Activated CD4-positive, alpha-beta T cell treated with anti-CD3 and anti-CD28 coated beads, Interleukin-2, amount 10 ng/mL, durations not matched to agents 7 days and 5 days (primary cell): ENCODE data around the gene RNASEH2B. TPM values are rescaled to one million over a fixed set of nuclear protein-coding genes. Genes with fewer than 3 reads are reported as not detected.

Experiments used
- CTCF ChIA-PET: fragments of 350-600 bp; sonication (Branson Sonifier 250); formaldehyde crosslinking; loops from one replicate; lab custom pipeline; 2021; ENCODE audit warnings: antibody characterized with exemption; lab: Charles Lee
- POLR2A ChIA-PET: fragments of 350-600 bp; sonication (Branson Sonifier 250); formaldehyde crosslinking; loops from one replicate; lab custom pipeline; 2021; ENCODE audit warnings: antibody characterized with exemption; lab: Charles Lee
- DNase-seq: peaks from one replicate; pipeline ENCODE4 v3.0.0-alpha.2; 2020
- H3K27ac Mint-ChIP-seq: one replicate; pipeline ENCODE4 v1.8.0; 2021; ENCODE audit warnings: mild to moderate bottlenecking, moderate library complexity, mixed read lengths
- H3K27me3 Mint-ChIP-seq: one replicate; pipeline ENCODE4 v1.8.0; 2021; ENCODE audit warnings: mixed read lengths
- H3K36me3 Mint-ChIP-seq: one replicate; pipeline ENCODE4 v1.8.0; 2021; ENCODE audit warnings: low read depth, mixed read lengths
- H3K4me1 Mint-ChIP-seq: one replicate; pipeline ENCODE4 v1.8.0; 2021; ENCODE audit warnings: mixed read lengths
- H3K4me3 Mint-ChIP-seq: one replicate; pipeline ENCODE4 v1.8.0; 2021; ENCODE audit warnings: mild to moderate bottlenecking, moderate library complexity, mixed read lengths
- H3K9me3 Mint-ChIP-seq: one replicate; pipeline ENCODE4 v1.8.0; 2021; ENCODE audit warnings: mixed read lengths
- total RNA-seq, 2 experiments: library from RNA; stranded (reverse); gene quantifications; one replicate each; pipeline ENCODE4 v1.2.3, GENCODE V29; 2021

Gene RNASEH2B
- total RNA-seq, 2 experiments from 2014 or later, result 121 to 179 TPM

GRCh38 chr13:51004111-51004865, 94.7 kb downstream of the RNASEH2B start:
- no peak for DNase-seq
- CTCF ChIA-PET, result interaction anchor here (1.1 kb wide), 1 partner anchor 11 kb away, joined by 3 read pairs; no protein-coding TSS in a partner anchor
- H3K4me3 Mint-ChIP-seq, result no peak overlapping the region
- H3K4me1 Mint-ChIP-seq, result no peaks in the 10 kb centered on the region
- peaks cover 6% of the 10 kb centered on the region for H3K27me3 Mint-ChIP-seq
- H3K9me3 Mint-ChIP-seq, result no peaks in the 10 kb centered on the region
- no peaks in the 10 kb centered on the region for H3K36me3 Mint-ChIP-seq
- H3K27ac Mint-ChIP-seq, result no peak overlapping the region
- POLR2A ChIA-PET, result no interaction called here

- DNase-seq, result no peak
- Mint-ChIP-seq H3K4me1 (no peaks in the 10 kb centered on the region), H3K27ac (no peak overlapping the region), H3K4me3 (no peak overlapping the region), H3K27me3 (peaks cover 9% of the 10 kb centered on the region), H3K9me3 (no peaks in the 10 kb centered on the region), H3K36me3 (no peaks in the 10 kb centered on the region)
- ChIA-PET POLR2A (no interaction called here), CTCF (interaction anchor here (1.1 kb wide), 1 partner anchor 11 kb away, joined by 3 read pairs; no protein-coding TSS in a partner anchor)
Measured at GRCh38 chr13:51004918-51005460, 95.4 kb downstream of the RNASEH2B start.

- Mint-ChIP-seq H3K9me3 (no peaks in the 10 kb centered on the region), H3K4me3 (no peak overlapping the region), H3K4me1 (no peaks in the 10 kb centered on the region), H3K27ac (no peak overlapping the region), H3K27me3 (peaks cover 9% of the 10 kb centered on the region), H3K36me3 (no peaks in the 10 kb centered on the region)
- DNase-seq, result no peak
- ChIA-PET POLR2A (no interaction called here), CTCF (no interaction called here)
Measured at GRCh38 chr13:51005566-51005965, 96.0 kb downstream of the RNASEH2B start.

Other genes with a start within 250 kb of the RNASEH2B start
- not detected for gene DLEU7, start 66.1 kb upstream of the RNASEH2B start, total RNA-seq
- gene C13orf42, start 201.5 kb downstream of the RNASEH2B start, total RNA-seq, result not detected